ENCODE results near the gene PKHD1.

- TF ChIP-seq CTCF (IDR thresholded peaks at IDR 0.05), result no peak
- TF ChIP-seq POLR2A (IDR thresholded peaks at IDR 0.05), result no peak
Measured at GRCh38 chr6:51968265-51968664, 119.1 kb downstream of the PKHD1 start.

Data from adrenal gland (tissue), 5 donors.